Fibroblast of lung (primary cell): ENCODE results near the gene RPS6KA4.

Source experiments
- CTCF ChIP-seq, 2 donors: IDR thresholded peaks in 1 of 2; conservative IDR thresholded peaks in 1 of 2; 1 replicate in 1 of 2; 2 replicates in 1 of 2; pipeline ENCODE4 v1.5.1; 2011 to 2012; ENCODE audit warnings: low read length in 2 of 2, control low read depth in 1 of 2, inconsistent platforms in 1 of 2, low read depth in 1 of 2, mild to moderate bottlenecking in 1 of 2
- EZH2 ChIP-seq: IDR thresholded peaks from 2 replicates; pipeline ENCODE4 v1.5.1; 2012; ENCODE audit warnings: low read length, control low read depth, mild to moderate bottlenecking; ENCODE audit errors: missing control alignments

GRCh38 chr11:64419818-64420485, 61.0 kb downstream of the RPS6KA4 start:
- TF ChIP-seq CTCF (conservative IDR thresholded peaks at IDR 0.05 in 1 of 2, IDR thresholded peaks at IDR 0.05 in 1 of 2; ENCODE audit: low read depth in 1 of 2, low read length in 2 of 2), result no peak
- TF ChIP-seq EZH2, result no peak
